ENCODE measurements around the gene RAMP3. TPM values are rescaled to one million over a fixed set of nuclear protein-coding genes. Genes with fewer than 3 reads are reported as not detected.
A peak's percentile ranks its signal among the peaks of the same experiment; 100 is the strongest.
"Not testable (repeated sequence)": the region's sequence is repeated elsewhere in the genome, so short reads cannot be mapped to it uniquely, and the experiment has no call there.

RAMP3 gene
- total RNA-seq, 1 donor from 2014 or later = not detected

DNA sequence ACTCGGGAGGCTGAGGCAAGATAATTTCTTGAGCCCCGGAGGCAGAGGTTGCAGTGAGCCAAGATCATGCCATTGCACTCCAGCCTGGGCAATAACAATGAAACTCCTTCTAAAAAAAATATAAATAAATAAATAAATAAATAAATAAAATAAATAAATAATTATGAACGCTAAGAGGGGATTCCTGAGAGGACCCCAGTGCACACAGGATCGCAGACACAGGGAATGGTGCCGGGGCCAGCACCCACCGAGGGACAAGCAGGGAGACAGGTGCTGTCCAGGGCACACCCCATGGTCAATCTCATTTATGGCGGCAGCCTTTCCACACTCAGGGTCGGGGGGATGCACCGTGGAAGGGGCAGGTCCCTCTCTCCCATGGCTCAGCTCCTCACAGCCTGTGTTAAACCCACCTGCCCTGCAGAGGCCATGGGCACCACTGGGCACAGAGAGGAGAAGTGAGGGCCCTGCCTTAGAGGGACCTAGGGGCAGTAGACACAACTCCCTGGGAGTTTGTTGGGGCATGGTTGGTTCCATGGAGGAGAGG is 2.2 kb upstream of the RAMP3 start:
- Mint-ChIP-seq H3K4me1 (peaks cover 2% of the 10 kb centered on the region), H3K27ac (no peak overlapping the region), H3K36me3 (ENCODE audit: low read depth) (no peaks in the 10 kb centered on the region), H3K9me3 (no peaks in the 10 kb centered on the region), H3K27me3 (peaks cover 29% of the 10 kb centered on the region), H3K4me3 (no peak overlapping the region)
- DNase-seq = no peak
- intact Hi-C loops (cut with micrococcal nuclease) = no loop called here

- Mint-ChIP-seq H3K4me3 (no peak overlapping the region), H3K36me3 (ENCODE audit: low read depth) (no peaks in the 10 kb centered on the region), H3K27ac (no peak overlapping the region), H3K9me3 (no peaks in the 10 kb centered on the region), H3K27me3 (peaks cover 26% of the 10 kb centered on the region), H3K4me1 (peaks cover 3% of the 10 kb centered on the region)
- DNase-seq = no peak
- intact Hi-C loops (cut with micrococcal nuclease) = no loop called here
These were observed 1.6 kb upstream of the RAMP3 start for GRCh38 chr7:45155941-45156340.

DNA sequence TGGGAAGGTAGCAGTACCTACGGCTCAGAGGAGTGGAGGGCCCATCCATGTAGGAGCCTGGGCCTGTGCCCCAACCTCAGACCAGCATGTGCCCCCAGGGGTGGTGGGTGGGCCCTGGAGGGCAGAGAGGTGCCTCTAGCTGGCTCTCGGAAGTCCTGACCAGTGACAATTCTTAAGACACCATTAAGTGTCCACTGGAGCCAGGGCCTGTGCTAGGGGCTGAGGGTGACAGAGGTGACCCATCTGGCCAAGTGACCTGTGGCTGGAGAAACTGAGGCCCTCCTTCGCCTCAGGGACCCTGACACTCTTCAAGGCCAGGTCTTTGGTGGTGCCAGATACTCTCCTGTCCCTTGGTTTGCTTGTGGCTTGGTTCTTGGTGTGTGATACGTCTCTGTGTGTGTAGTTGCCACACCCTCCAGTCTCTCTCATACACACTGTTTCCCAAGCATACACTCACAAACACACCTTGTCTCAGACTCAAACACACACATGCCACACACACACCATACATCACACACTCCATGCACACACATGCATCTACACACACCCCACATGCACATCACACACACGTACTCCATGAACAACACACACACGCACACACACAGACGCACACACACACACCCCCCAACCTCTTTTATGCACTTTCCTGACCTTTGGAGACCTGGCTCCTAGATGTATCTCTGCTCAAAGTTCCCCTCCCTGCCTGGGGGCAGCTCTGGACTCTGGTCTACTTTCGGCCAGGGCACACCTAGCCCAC is 897 bp upstream of the RAMP3 start:
- Mint-ChIP-seq H3K4me3 (no peak overlapping the region), H3K36me3 (ENCODE audit: low read depth) (no peaks in the 10 kb centered on the region), H3K27me3 (peaks cover 30% of the 10 kb centered on the region), H3K9me3 (no peaks in the 10 kb centered on the region), H3K4me1 (peaks cover 9% of the 10 kb centered on the region), H3K27ac (no peak overlapping the region)
- intact Hi-C loops (cut with micrococcal nuclease) = no loop called here
- DNase-seq = no peak

- intact Hi-C loops (cut with micrococcal nuclease) = no loop called here
- H3K9me3 Mint-ChIP-seq = no peaks in the 10 kb centered on the region
- peaks cover 30% of the 10 kb centered on the region for H3K27me3 Mint-ChIP-seq
- no peak for DNase-seq
- no peak overlapping the region for H3K4me3 Mint-ChIP-seq
- H3K4me1 Mint-ChIP-seq = peaks cover 9% of the 10 kb centered on the region
- no peak overlapping the region for H3K27ac Mint-ChIP-seq
- H3K36me3 Mint-ChIP-seq (ENCODE audit: low read depth) = no peaks in the 10 kb centered on the region
These were observed 322 bp upstream of the RAMP3 start for GRCh38 chr7:45157286-45157652.

DNA sequence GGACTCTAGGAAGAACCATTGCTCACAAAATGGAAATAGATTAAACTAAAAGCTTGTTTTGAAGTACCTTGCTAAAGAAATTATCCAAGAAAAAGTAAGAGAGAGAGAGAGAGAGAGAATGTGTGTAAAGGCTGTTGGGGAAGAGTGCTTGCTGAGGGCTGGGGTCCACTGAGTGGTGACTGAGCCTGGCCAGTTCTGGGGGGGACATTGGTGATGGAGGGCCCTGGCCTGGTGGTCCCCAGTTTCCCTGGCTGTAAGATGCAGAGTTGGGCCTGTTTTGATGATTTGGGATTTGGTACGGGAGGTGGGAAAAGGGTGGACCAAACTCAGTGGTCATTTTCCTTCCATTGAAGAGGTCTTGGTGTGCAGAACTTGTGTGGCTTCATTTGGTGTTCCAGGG is 880 bp downstream of the RAMP3 start:
- Mint-ChIP-seq H3K4me1 (peaks cover 9% of the 10 kb centered on the region), H3K4me3 (no peak overlapping the region), H3K27me3 (peaks cover 27% of the 10 kb centered on the region), H3K9me3 (no peaks in the 10 kb centered on the region), H3K36me3 (ENCODE audit: low read depth) (no peaks in the 10 kb centered on the region), H3K27ac (no peak overlapping the region)
- DNase-seq = no peak
- intact Hi-C loops (cut with micrococcal nuclease) = no loop called here

GRCh38 chr7:45159296-45159695 is 1.7 kb downstream of the RAMP3 start:
- Mint-ChIP-seq H3K27ac (no peak overlapping the region), H3K4me1 (peaks cover 9% of the 10 kb centered on the region), H3K9me3 (peaks cover 4% of the 10 kb centered on the region), H3K27me3 (peaks cover 27% of the 10 kb centered on the region), H3K36me3 (ENCODE audit: low read depth) (no peaks in the 10 kb centered on the region), H3K4me3 (no peak overlapping the region)
- DNase-seq = no peak
- intact Hi-C loops (cut with micrococcal nuclease) = no loop called here

DNA sequence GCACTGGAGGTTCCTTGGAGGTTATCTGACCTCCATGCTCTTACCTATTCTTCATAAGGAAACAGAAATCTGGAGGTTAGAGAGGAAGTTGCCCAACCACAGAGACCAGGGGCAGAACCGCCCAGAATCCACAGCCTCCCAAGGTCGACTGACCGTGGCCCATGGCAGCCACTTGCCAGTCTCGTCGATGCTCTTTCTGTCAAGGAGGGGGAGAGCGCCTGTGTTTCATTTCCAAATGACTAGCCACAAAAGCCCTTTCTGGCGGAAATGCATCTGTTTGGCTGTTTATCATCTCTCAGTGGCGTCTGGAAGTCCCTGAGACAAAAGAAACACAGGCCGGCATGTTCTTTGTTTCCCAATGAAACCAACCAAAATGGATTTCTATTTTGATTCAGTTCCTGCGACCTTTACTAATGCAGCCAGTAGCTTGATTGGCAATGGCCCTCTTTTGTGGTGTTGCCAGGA is 2.9 kb downstream of the RAMP3 start:
- Mint-ChIP-seq H3K36me3 (ENCODE audit: low read depth) (no peaks in the 10 kb centered on the region), H3K27me3 (peaks cover 34% of the 10 kb centered on the region), H3K4me3 (no peak overlapping the region), H3K27ac (no peak overlapping the region), H3K9me3 (peaks cover 4% of the 10 kb centered on the region), H3K4me1 (peaks cover 9% of the 10 kb centered on the region)
- DNase-seq = peak; percentile 61
- intact Hi-C loops (cut with micrococcal nuclease) = no loop called here

GRCh38 chr7:45161138-45161537 is 3.5 kb downstream of the RAMP3 start:
- Mint-ChIP-seq H3K27me3 (peaks cover 35% of the 10 kb centered on the region), H3K27ac (peak overlapping the region; percentile 6), H3K4me1 (peaks cover 9% of the 10 kb centered on the region), H3K36me3 (ENCODE audit: low read depth) (no peaks in the 10 kb centered on the region), H3K4me3 (no peak overlapping the region), H3K9me3 (peaks cover 4% of the 10 kb centered on the region)
- no peak for DNase-seq
- intact Hi-C loops (cut with micrococcal nuclease) = no loop called here

- H3K27ac Mint-ChIP-seq = no peak overlapping the region
- H3K36me3 Mint-ChIP-seq (ENCODE audit: low read depth) = no peaks in the 10 kb centered on the region
- intact Hi-C loops (cut with micrococcal nuclease) = no loop called here
- peaks cover 33% of the 10 kb centered on the region for H3K27me3 Mint-ChIP-seq
- H3K4me1 Mint-ChIP-seq = peaks cover 9% of the 10 kb centered on the region
- peaks cover 4% of the 10 kb centered on the region for H3K9me3 Mint-ChIP-seq
- H3K4me3 Mint-ChIP-seq = no peak overlapping the region
- no peak for DNase-seq
These were observed 4.3 kb downstream of the RAMP3 start for GRCh38 chr7:45161842-45162241.

- peaks cover 9% of the 10 kb centered on the region for H3K4me1 Mint-ChIP-seq
- H3K9me3 Mint-ChIP-seq = peaks cover 4% of the 10 kb centered on the region
- H3K4me3 Mint-ChIP-seq = no peak overlapping the region
- H3K36me3 Mint-ChIP-seq (ENCODE audit: low read depth) = no peaks in the 10 kb centered on the region
- H3K27me3 Mint-ChIP-seq = peaks cover 28% of the 10 kb centered on the region
- DNase-seq = no peak
- no peak overlapping the region for H3K27ac Mint-ChIP-seq
- intact Hi-C loops (cut with micrococcal nuclease) = no loop called here
These were observed 4.8 kb downstream of the RAMP3 start for GRCh38 chr7:45162311-45162845.

DNA sequence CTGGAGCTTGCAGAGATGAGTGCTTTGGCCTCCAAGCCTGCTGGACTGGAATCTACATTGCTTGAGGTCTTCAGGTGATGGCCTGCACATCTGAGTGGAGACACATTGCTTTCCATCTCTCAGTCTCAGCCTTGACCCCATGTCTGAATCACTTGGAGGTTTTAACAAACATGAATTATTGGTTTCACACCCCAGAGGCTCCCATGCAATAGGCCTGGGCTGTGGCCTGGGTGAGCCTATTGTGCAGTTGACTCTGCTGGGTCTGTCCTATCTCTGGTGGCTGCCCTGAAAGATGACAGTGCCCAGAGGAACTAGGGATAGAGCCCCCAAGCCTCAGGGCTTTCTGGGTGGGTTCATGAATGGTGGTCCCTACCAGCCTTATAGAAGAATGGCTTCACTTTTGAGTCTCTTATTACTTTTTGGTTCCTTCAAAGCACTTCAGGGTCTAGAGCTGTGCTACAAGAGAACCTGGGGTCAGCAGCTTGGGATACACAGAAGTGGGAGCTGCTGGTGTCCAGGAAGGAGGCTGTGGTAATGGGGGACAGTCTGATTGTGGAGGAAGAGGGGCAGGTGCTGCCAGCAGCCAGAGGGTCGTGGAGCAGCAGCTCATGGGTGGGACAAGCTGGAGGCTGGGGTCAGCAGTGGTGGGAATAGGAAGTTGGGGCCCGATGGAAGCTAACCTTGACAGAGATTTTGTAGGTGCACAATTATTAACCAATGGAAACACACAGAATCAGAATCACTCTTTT is 5.5 kb downstream of the RAMP3 start:
- intact Hi-C loops (cut with micrococcal nuclease) = no loop called here
- H3K4me1 Mint-ChIP-seq = peaks cover 9% of the 10 kb centered on the region
- no peak for DNase-seq
- H3K27ac Mint-ChIP-seq = no peak overlapping the region
- H3K27me3 Mint-ChIP-seq = peaks cover 28% of the 10 kb centered on the region
- peaks cover 4% of the 10 kb centered on the region for H3K9me3 Mint-ChIP-seq
- no peaks in the 10 kb centered on the region for H3K36me3 Mint-ChIP-seq (ENCODE audit: low read depth)
- H3K4me3 Mint-ChIP-seq = no peak overlapping the region

- Mint-ChIP-seq H3K9me3 (peaks cover 4% of the 10 kb centered on the region), H3K36me3 (ENCODE audit: low read depth) (no peaks in the 10 kb centered on the region), H3K27ac (no peak overlapping the region), H3K4me1 (peaks cover 9% of the 10 kb centered on the region), H3K4me3 (no peak overlapping the region), H3K27me3 (peaks cover 25% of the 10 kb centered on the region)
- intact Hi-C loops (cut with micrococcal nuclease) = no loop called here
- no peak for DNase-seq
These were observed 6.1 kb downstream of the RAMP3 start for GRCh38 chr7:45163692-45164052.

GRCh38 chr7:45164271-45164670 is 6.7 kb downstream of the RAMP3 start:
- H3K27me3 Mint-ChIP-seq = peaks cover 24% of the 10 kb centered on the region
- H3K36me3 Mint-ChIP-seq (ENCODE audit: low read depth); DNase-seq; intact Hi-C loops (cut with micrococcal nuclease); H3K27ac Mint-ChIP-seq; H3K4me1 Mint-ChIP-seq; H3K9me3 Mint-ChIP-seq; H3K4me3 Mint-ChIP-seq: not testable (repeated sequence)

DNA sequence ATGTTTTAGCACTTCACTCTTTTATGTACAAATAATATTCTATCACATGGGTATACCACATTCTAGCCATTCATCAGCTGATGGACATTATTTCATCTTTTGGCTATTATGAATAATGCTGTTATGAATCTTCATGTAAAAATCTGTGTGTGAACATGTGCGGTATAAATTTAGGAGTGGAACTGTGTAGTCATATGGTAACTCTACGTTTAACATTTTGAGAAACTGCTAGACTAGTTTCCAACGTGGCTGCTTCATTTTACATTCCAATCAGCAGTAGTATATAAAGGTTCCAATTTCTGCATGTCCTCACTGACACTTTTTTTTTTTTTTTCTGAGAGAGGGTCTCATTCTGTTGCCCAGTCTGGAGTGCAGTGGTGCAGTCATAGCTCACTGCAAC is 8.3 kb downstream of the RAMP3 start:
- Mint-ChIP-seq H3K4me1 (peaks cover 7% of the 10 kb centered on the region), H3K9me3 (peaks cover 4% of the 10 kb centered on the region), H3K4me3 (no peak overlapping the region), H3K27me3 (peaks cover 27% of the 10 kb centered on the region), H3K36me3 (ENCODE audit: low read depth) (no peaks in the 10 kb centered on the region), H3K27ac (no peak overlapping the region)
- no peak for DNase-seq
- intact Hi-C loops (cut with micrococcal nuclease) = no loop called here
